Duodenal mucosa (tissue), 2 donors: Measurements from ENCODE around the gene EPRS1.

Experiments
- H3K27ac ChIP-seq: one replicate; pipeline ENCODE4 v1.7.0; 2013; ENCODE audit warnings: low read depth, low read length
- H3K27me3 ChIP-seq, 2 donors: one replicate each; pipeline ENCODE4 v1.7.0; 2013; ENCODE audit warnings: low read length in 2 of 2, control low read depth in 1 of 2; ENCODE audit not compliant: insufficient read depth in 2 of 2, control insufficient read depth in 1 of 2
- H3K36me3 ChIP-seq, 2 donors: one replicate each; pipeline ENCODE4 v1.7.0; 2013; ENCODE audit warnings: low read length in 2 of 2, control low read depth in 1 of 2; ENCODE audit not compliant: insufficient read depth in 2 of 2, control insufficient read depth in 1 of 2
- H3K4me1 ChIP-seq, 2 donors: one replicate each; pipeline ENCODE4 v1.7.0; 2013; ENCODE audit warnings: low read length in 2 of 2, control low read depth in 1 of 2; ENCODE audit not compliant: insufficient read depth in 2 of 2, control insufficient read depth in 1 of 2
- H3K4me3 ChIP-seq, 2 donors: one replicate each; pipeline ENCODE4 v1.7.0; 2013; ENCODE audit warnings: low read length in 2 of 2, low read depth in 1 of 2
- H3K9ac ChIP-seq, 2 donors: one replicate each; pipeline ENCODE4 v1.7.0; 2013; ENCODE audit warnings: low read length in 2 of 2, low read depth in 1 of 2
- H3K9me3 ChIP-seq, 2 donors: one replicate each; pipeline ENCODE4 v1.7.0; 2013; ENCODE audit warnings: low read length in 2 of 2, control low read depth in 1 of 2; ENCODE audit not compliant: control insufficient read depth in 1 of 2

Gene EPRS1

DNA sequence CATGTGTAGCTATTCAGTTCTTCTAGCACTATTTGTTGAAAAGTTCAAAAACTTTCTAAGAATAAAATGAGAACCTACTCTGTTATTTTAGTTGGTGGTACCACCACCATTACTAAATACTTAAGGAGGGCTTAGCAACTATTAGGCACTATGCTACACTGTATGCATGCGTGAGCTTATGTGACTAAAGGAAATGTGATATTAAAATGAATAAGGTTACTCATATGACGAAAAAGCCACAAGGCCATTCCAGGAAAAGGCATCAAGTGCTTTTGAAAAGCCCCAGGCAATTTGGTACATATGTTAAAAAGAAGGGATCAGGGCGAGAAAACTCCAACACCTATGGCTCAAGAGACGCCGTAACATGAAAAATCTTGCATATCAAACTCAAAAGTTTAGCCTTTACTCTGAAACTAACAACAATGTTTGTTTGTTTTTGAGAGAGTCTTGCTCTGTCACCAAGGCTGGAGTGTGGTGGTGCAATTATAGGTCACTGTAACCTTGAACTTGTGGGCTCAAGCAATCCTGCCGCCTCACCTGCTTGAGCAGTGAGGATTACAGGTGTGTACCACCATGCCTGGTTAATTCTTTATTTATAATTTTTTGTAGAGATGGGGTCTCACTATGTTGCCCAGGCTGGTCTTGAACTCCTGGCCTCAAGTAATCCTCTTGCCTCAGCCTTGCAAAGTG lies 42.5 kb downstream of the EPRS1 start:
- Histone ChIP-seq H3K9me3 (no peaks in the 10 kb centered on the region), H3K27me3 (no peaks in the 10 kb centered on the region), H3K36me3 (peaks cover 16 to 77% of the 10 kb centered on the region in 2 donors), H3K9ac (no peak overlapping the region), H3K4me3 (no peak overlapping the region), H3K27ac (no peak overlapping the region), H3K4me1 (no peaks in the 10 kb centered on the region)

DNA sequence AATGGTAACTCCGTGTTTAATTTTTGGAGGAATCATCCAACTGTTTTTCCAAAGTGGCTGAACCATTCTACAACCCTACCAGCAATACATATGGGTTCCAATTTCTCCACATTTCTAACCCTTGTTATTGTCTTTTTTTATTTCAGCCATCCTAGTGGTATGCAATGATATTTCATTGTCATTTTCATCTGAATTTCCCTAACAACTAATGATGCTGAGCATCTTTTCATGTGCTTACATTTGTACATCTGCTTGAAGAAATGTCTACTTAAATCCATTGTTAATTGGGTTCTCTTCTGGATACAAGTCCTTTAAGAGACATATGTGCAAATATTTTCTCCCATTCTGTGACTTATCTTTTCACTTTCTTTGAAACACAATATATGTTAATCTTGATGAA lies 43.3 kb downstream of the EPRS1 start:
- Histone ChIP-seq H3K4me1 (no peaks in the 10 kb centered on the region), H3K36me3 (peaks cover 14 to 76% of the 10 kb centered on the region in 2 donors), H3K27ac (no peak overlapping the region), H3K9ac (no peak overlapping the region), H3K4me3 (no peak overlapping the region), H3K9me3 (no peaks in the 10 kb centered on the region), H3K27me3 (no peaks in the 10 kb centered on the region)

DNA sequence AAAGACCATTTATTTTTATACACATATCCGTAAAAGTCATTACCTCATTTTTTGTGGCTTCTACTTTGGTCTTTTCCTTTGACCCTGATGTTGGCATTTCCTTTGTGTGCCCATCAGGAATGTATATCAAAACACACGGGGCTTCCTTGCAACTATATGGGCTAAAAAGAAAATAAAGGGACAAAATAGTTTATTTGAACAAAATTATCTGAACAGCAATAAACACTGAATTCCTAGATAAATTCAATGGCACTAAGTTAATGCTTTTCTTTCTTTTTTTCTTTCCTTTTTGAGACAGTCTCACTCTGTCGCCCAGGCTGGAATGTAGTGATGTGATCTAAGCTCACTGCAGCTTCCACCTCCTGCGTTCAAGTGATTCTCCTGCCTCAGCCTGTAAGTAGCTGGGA lies 45.2 kb downstream of the EPRS1 start:
- Histone ChIP-seq H3K27ac (no peak overlapping the region), H3K36me3 (peaks cover 14 to 74% of the 10 kb centered on the region in 2 donors), H3K4me3 (no peak overlapping the region), H3K9ac (no peak overlapping the region), H3K4me1 (no peaks in the 10 kb centered on the region), H3K9me3 (no peaks in the 10 kb centered on the region), H3K27me3 (no peaks in the 10 kb centered on the region)

DNA sequence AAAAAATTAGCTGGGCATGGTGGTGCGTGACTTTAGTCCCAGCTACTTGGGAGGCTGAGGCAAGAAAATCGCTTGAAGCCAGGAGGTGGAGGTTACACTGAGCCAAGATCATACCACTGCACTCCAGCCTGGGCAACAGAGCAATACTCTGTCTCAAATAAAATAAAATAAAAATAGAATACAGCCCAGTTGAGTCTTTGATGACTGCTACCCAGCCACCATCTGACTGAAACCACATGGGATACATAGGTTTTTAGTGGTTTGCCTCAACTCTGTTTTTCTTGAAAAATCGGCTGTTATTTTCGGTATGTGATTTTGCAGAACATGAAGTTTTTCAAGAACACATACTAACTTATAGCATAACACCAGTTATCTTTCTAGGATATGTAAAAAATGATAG lies 46.5 kb downstream of the EPRS1 start:
- Histone ChIP-seq H3K9me3 (no peaks in the 10 kb centered on the region), H3K27ac (no peak overlapping the region), H3K4me3 (no peak overlapping the region), H3K36me3 (peaks cover 10 to 74% of the 10 kb centered on the region in 2 donors), H3K27me3 (no peaks in the 10 kb centered on the region), H3K4me1 (no peaks in the 10 kb centered on the region), H3K9ac (no peak overlapping the region)
